Activated CD4-positive, alpha-beta T cell treated with anti-CD3 and anti-CD28 coated beads, Interleukin-2, amount 50 U/mL, for 4 hours (primary cell): ENCODE data around the gene CSH1.
"Not testable (repeated sequence)": the region's sequence is repeated elsewhere in the genome, so short reads cannot be mapped to it uniquely, and the experiment has no call there.

Experiments
- DNase-seq, 2 experiments: peaks; one replicate each; pipeline ENCODE4 v3.0.0-alpha.2; 2020

Gene CSH1

GRCh38 chr17:63896524-63897354, at the start of gene CSH1:
Gene CSH1 (minus strand): TSS chr17:63896574. CDS start chr17:63896511, 63 bp downstream.
- not testable (repeated sequence) for DNase-seq

GRCh38 chr17:63945784-63946439, 49.5 kb upstream of the CSH1 start:
- no peak for DNase-seq

- no peak for DNase-seq
These were observed 48.5 kb upstream of the CSH1 start for GRCh38 chr17:63944736-63945499.

- no peak for DNase-seq
These were observed 47.4 kb upstream of the CSH1 start for GRCh38 chr17:63943745-63944144.

GRCh38 chr17:63942309-63942985, 46.1 kb upstream of the CSH1 start:
- DNase-seq = no peak

GRCh38 chr17:63941751-63942150, 45.4 kb upstream of the CSH1 start:
- no peak for DNase-seq

- DNase-seq = no peak
These were observed 44.8 kb upstream of the CSH1 start for GRCh38 chr17:63941162-63941561.

GRCh38 chr17:63940584-63940983, 44.2 kb upstream of the CSH1 start:
- DNase-seq = no peak

GRCh38 chr17:63939884-63940283, 43.5 kb upstream of the CSH1 start:
- DNase-seq = no peak

- DNase-seq = no peak
These were observed 43.0 kb upstream of the CSH1 start for GRCh38 chr17:63939401-63939800.

- DNase-seq = no peak
These were observed 41.5 kb upstream of the CSH1 start for GRCh38 chr17:63937920-63938319.

- DNase-seq = no peak
These were observed 40.9 kb upstream of the CSH1 start for GRCh38 chr17:63937319-63937718.

GRCh38 chr17:63934183-63935112, 38.1 kb upstream of the CSH1 start:
- no peak for DNase-seq

- DNase-seq = no peak
These were observed 37.2 kb upstream of the CSH1 start for GRCh38 chr17:63933598-63933997.

- no peak for DNase-seq
These were observed 36.3 kb upstream of the CSH1 start for GRCh38 chr17:63932721-63933120.

GRCh38 chr17:63931981-63932561, 35.7 kb upstream of the CSH1 start, which contains the start of gene CD79B:
Gene CD79B (minus strand): TSS chr17:63932331. CDS start chr17:63932261, 70 bp downstream.
- DNase-seq = peak; percentile 15 to 25

GRCh38 chr17:63930951-63931575, 34.7 kb upstream of the CSH1 start:
- peak; percentile 36 to 51 for DNase-seq

GRCh38 chr17:63929860-63930766, 33.7 kb upstream of the CSH1 start:
- DNase-seq = no peak

GRCh38 chr17:63928966-63929695, 32.8 kb upstream of the CSH1 start:
- no peak for DNase-seq
